DOHH2 (cell line): ENCODE results near the gene RNF13.

Source experiments
- CTCF ChIP-seq: fragments of 200-600 bp; sonication (generic); IDR thresholded peaks from one replicate; pipeline ENCODE4 v1.5.1; 2014; ENCODE audit warnings: antibody characterized with exemption, mild to moderate bottlenecking, low read depth, low read length; ENCODE audit not compliant: poor library complexity, severe bottlenecking
- EZH2phosphoT487 ChIP-seq: fragments of 200-600 bp; sonication (generic); IDR thresholded peaks from 2 replicates; pipeline ENCODE4 v1.6.1; 2017; ENCODE audit warnings: borderline replicate concordance, mild to moderate bottlenecking, antibody characterized with exemption, low read length, moderate library complexity, mixed read lengths

GRCh38 chr3:149801195-149801594, 11.8 kb upstream of the RNF13 start:
- TF ChIP-seq CTCF = no peak
- TF ChIP-seq EZH2phosphoT487 = no peak
